ENCODE data around the gene PRSS8.

DNA sequence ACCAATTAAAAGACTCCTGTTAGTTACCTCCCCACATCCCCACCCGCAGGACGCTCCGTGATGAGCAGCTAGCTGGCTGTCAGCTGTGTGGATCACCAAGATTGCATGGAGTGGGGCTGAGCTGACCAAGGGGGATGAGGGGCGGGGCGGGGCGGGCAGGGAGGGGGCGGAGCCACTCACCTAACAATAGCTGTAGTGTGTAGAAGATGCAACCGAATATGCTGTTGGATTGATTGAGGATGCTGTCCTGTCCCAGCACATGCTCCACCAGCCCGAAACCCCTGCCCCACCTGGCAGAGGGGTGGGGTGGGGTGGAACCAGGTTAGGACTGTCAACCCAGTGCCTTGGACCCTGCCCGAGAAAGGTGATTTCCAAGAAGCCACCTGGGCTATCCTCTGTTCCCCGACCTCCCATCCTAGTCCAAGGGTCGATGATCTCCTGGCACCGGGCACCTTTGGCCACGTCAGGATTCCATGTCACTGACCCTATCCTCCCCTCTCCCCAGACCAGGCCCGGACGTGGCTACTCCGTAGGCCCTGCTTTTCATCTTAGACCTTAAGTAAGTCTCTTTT is 42.3 kb downstream of the PRSS8 start:
- TF ChIP-seq, protein P1, sequence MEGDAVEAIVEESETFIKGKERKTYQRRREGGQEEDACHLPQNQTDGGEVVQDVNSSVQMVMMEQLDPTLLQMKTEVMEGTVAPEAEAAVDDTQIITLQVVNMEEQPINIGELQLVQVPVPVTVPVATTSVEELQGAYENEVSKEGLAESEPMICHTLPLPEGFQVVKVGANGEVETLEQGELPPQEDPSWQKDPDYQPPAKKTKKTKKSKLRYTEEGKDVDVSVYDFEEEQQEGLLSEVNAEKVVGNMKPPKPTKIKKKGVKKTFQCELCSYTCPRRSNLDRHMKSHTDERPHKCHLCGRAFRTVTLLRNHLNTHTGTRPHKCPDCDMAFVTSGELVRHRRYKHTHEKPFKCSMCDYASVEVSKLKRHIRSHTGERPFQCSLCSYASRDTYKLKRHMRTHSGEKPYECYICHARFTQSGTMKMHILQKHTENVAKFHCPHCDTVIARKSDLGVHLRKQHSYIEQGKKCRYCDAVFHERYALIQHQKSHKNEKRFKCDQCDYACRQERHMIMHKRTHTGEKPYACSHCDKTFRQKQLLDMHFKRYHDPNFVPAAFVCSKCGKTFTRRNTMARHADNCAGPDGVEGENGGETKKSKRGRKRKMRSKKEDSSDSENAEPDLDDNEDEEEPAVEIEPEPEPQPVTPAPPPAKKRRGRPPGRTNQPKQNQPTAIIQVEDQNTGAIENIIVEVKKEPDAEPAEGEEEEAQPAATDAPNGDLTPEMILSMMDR (IDR thresholded peaks at IDR 0.05): no peak
- TF ChIP-seq POLR2A (IDR thresholded peaks at IDR 0.05): no peak

Data from thyroid gland (tissue), 4 donors.